ENCODE measurements around the gene GALNT18. TPM values are rescaled to one million over a fixed set of nuclear protein-coding genes. Genes with fewer than 3 reads are reported as not detected.

GALNT18 gene
- total RNA-seq, 1 experiment from 2014 or later = 1.7 TPM

- Mint-ChIP-seq H3K27me3 (ENCODE audit: low read depth) (no peaks in the 10 kb centered on the region; the same call in 1 of the 2 replicates), H3K4me3 (no peak overlapping the region; a peak in 1 of 5 replicates), H3K27ac (peak overlapping the region in 2 of 3 experiments; percentile 36 to 69; a peak in 2 of 7 replicates), H3K36me3 (ENCODE audit: insufficient read depth in 1 of 3, low read depth in 3 of 3) (no peaks in the 10 kb centered on the region), H3K4me1 (peaks cover 0 to 6% of the 10 kb centered on the region in 2 experiments; a peak in 1 of 4 replicates), H3K9me3 (no peaks in the 10 kb centered on the region)
- Histone ChIP-seq H4K20me1 (ENCODE audit: control insufficient read depth, insufficient read depth, insufficient read length) (no peaks in the 10 kb centered on the region), H3K18ac (ENCODE audit: insufficient read length, low read depth, low read length) (no peak overlapping the region), H2BK12ac (ENCODE audit: insufficient read length, low read depth, low read length) (no peak overlapping the region), H3K4me1 (ENCODE audit: insufficient read depth, low read length) (no peaks in the 10 kb centered on the region), H2AK5ac (ENCODE audit: insufficient read length, low read length) (no peak overlapping the region), H3K23me2 (ENCODE audit: insufficient read length, low read depth, low read length, poor library complexity, severe bottlenecking) (no peaks in the 10 kb centered on the region), H3K79me2 (ENCODE audit: insufficient read depth, low read length) (no peaks in the 10 kb centered on the region), H3K9me3 (ENCODE audit: control insufficient read depth, low read depth, low read length) (no peaks in the 10 kb centered on the region), H3K79me1 (ENCODE audit: insufficient read depth, low read depth, low read length, poor library complexity, severe bottlenecking) (no peaks in the 10 kb centered on the region), H2BK15ac (ENCODE audit: low read depth, low read length) (no peak overlapping the region), H3K56ac (ENCODE audit: insufficient read length, low read depth, low read length) (no peak overlapping the region), H3K4ac (ENCODE audit: low read depth, low read length) (no peak overlapping the region), H3K14ac (ENCODE audit: insufficient read depth, low read length) (no peak overlapping the region), H3K23ac (ENCODE audit: insufficient read length, low read depth, low read length) (no peak overlapping the region), H3K27me3 (ENCODE audit: insufficient read depth, low read length) (no peaks in the 10 kb centered on the region), H2AFZ (ENCODE audit: low read length) (no peak overlapping the region), H4K91ac (ENCODE audit: insufficient read length, low read depth, low read length) (no peak overlapping the region), H3K27ac (ENCODE audit: insufficient read length, low read depth, low read length) (no peak overlapping the region), H2BK5ac (ENCODE audit: insufficient read length, low read length) (no peak overlapping the region), H4K5ac (ENCODE audit: insufficient read length, low read depth, low read length) (no peak overlapping the region), H3K4me2 (ENCODE audit: insufficient read depth, insufficient read length, low read length) (no peak overlapping the region), H4K8ac (replicated peaks; ENCODE audit: insufficient read length, low read depth, low read length) (no peak overlapping the region), H3K9ac (ENCODE audit: extremely low read depth, insufficient read length, low read length) (no peak overlapping the region), H2BK120ac (ENCODE audit: low read depth, low read length, poor library complexity, severe bottlenecking) (no peak overlapping the region), H2BK20ac (ENCODE audit: low read depth, low read length, poor library complexity, severe bottlenecking) (no peak overlapping the region), H3T11ph (ENCODE audit: low read length) (no peak overlapping the region)
- TF ChIP-seq, protein P1, sequence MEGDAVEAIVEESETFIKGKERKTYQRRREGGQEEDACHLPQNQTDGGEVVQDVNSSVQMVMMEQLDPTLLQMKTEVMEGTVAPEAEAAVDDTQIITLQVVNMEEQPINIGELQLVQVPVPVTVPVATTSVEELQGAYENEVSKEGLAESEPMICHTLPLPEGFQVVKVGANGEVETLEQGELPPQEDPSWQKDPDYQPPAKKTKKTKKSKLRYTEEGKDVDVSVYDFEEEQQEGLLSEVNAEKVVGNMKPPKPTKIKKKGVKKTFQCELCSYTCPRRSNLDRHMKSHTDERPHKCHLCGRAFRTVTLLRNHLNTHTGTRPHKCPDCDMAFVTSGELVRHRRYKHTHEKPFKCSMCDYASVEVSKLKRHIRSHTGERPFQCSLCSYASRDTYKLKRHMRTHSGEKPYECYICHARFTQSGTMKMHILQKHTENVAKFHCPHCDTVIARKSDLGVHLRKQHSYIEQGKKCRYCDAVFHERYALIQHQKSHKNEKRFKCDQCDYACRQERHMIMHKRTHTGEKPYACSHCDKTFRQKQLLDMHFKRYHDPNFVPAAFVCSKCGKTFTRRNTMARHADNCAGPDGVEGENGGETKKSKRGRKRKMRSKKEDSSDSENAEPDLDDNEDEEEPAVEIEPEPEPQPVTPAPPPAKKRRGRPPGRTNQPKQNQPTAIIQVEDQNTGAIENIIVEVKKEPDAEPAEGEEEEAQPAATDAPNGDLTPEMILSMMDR (conservative IDR thresholded peaks at IDR 0.05) = no peak
- DNase-seq = no peak
- no CpG with 5 or more reads among the region's 14 CpGs for WGBS (ENCODE audit: extremely low coverage, insufficient read length, low lambda C conversion rate)
Measured at GRCh38 chr11:11569936-11570491, 51.8 kb downstream of the GALNT18 start.
